Keratinocyte (primary cell): ENCODE results near the gene MAP1LC3B. TPM values are rescaled to one million over a fixed set of nuclear protein-coding genes. Genes with fewer than 3 reads are reported as not detected.

Source experiments
- DNase-seq: peaks from one replicate; pipeline ENCODE4 v3.0.0-alpha.2; 2011; ENCODE audit warnings: low read depth, missing footprints, low spot score
- FAIRE-seq: peaks from 2 replicates; lab custom pipeline; 2011; peaks lifted over from hg19 to GRCh38; lab: Jason Lieb, UNC
- H2AFZ ChIP-seq: 2 replicates; pipeline ENCODE4 v1.6.0; 2012; ENCODE audit warnings: low read length, control low read depth, inconsistent platforms; ENCODE audit not compliant: control insufficient read depth
- H3K27ac ChIP-seq: 2 replicates; pipeline ENCODE4 v1.5.1; 2011; ENCODE audit warnings: low read length; ENCODE audit not compliant: control insufficient read depth, insufficient read depth
- H3K27me3 ChIP-seq: 3 replicates; pipeline ENCODE4 v1.6.0; 2011; ENCODE audit warnings: low read length; ENCODE audit not compliant: control insufficient read depth, insufficient read depth; ENCODE audit errors: extremely low read depth
- H3K36me3 ChIP-seq, 2 experiments: 2 replicates in 1 of 2; 3 replicates in 1 of 2; pipeline ENCODE4 v1.5.1; 2011; ENCODE audit warnings: low read length in 2 of 2, mild to moderate bottlenecking in 1 of 2; ENCODE audit not compliant: control insufficient read depth in 2 of 2, insufficient read depth in 2 of 2; ENCODE audit errors: extremely low read depth in 1 of 2
- H3K4me1 ChIP-seq: 3 replicates; pipeline ENCODE4 v1.5.1; 2011; ENCODE audit warnings: low read length; ENCODE audit not compliant: control insufficient read depth, insufficient read depth; ENCODE audit errors: extremely low read depth
- H3K4me2 ChIP-seq: 3 replicates; pipeline ENCODE4 v1.6.0; 2011; ENCODE audit warnings: low read depth, low read length; ENCODE audit not compliant: control insufficient read depth, insufficient read depth; ENCODE audit errors: extremely low read depth
- H3K4me3 ChIP-seq, 3 experiments: fragments of 200-600 bp in 1 of 3; sonication (generic) in 1 of 3; 2 replicates in 2 of 3; 3 replicates in 1 of 3; pipeline ENCODE4 v1.5.1; 2011 to 2016; ENCODE audit warnings: low read length in 3 of 3, mild to moderate bottlenecking in 3 of 3, control low read depth in 2 of 3, inconsistent platforms in 1 of 3, low read depth in 1 of 3, mixed read lengths in 1 of 3, mixed run types in 1 of 3, moderate library complexity in 1 of 3; ENCODE audit not compliant: control insufficient read depth in 2 of 3, insufficient read depth in 2 of 3; ENCODE audit errors: extremely low read depth in 1 of 3
- H3K79me2 ChIP-seq: 2 replicates; pipeline ENCODE4 v1.6.0; 2012; ENCODE audit warnings: low read length; ENCODE audit not compliant: control insufficient read depth, insufficient read depth
- H3K9ac ChIP-seq: 3 replicates; pipeline ENCODE4 v1.6.0; 2011; ENCODE audit warnings: low read length; ENCODE audit not compliant: control insufficient read depth, insufficient read depth; ENCODE audit errors: extremely low read depth
- H3K9me1 ChIP-seq: 3 replicates; pipeline ENCODE4 v1.6.0; 2011; ENCODE audit warnings: low read length; ENCODE audit not compliant: control insufficient read depth, insufficient read depth; ENCODE audit errors: extremely low read depth
- H3K9me3 ChIP-seq: 2 replicates; pipeline ENCODE4 v1.5.1; 2012; ENCODE audit warnings: low read depth, low read length; ENCODE audit not compliant: control insufficient read depth
- H4K20me1 ChIP-seq: 3 replicates; pipeline ENCODE4 v1.6.0; 2011; ENCODE audit warnings: low read length; ENCODE audit not compliant: control insufficient read depth, insufficient read depth; ENCODE audit errors: extremely low read depth
- EZH2 ChIP-seq: IDR thresholded peaks from one replicate; pipeline ENCODE4 v1.6.1; 2012; ENCODE audit warnings: inconsistent platforms, mild to moderate bottlenecking, low read length, moderate library complexity
- dilution Hi-C: fragments of 300-500 bp; cut with MboI; formaldehyde crosslinking; loops from one replicate; pipeline ENCODE4 v1.7.0; 2020; ENCODE audit warnings: low sequenced_read_pairs; ENCODE audit not compliant: extremely low pct_ligation_motif_present
- polyA plus RNA-seq, 5 experiments: library from polyadenylated mRNA; depleted of rRNA in 3 of 5; stranded (reverse) in 3 of 5; stranded (forward) in 1 of 5; unstranded in 1 of 5; fragments of >200 nt; gene quantifications; 1 replicate in 1 of 5; 2 replicates in 3 of 5; 3 replicates in 1 of 5; pipeline versions ENCODE4 v1.2.1 to v1.2.3, GENCODE V29; 2011 to 2012; ENCODE audit warnings: missing spikeins in 2 of 5, low read depth in 1 of 5, low replicate concordance in 1 of 5
- TF ChIP-seq, protein P1 (sequence below), 3 experiments: IDR thresholded peaks in 1 of 3; conservative IDR thresholded peaks in 1 of 3; optimal IDR thresholded peaks in 1 of 3; 2 replicates in 2 of 3; 3 replicates in 1 of 3; pipeline versions ENCODE3 to v1.5.1; 2011; ENCODE audit warnings: low read length in 3 of 3, mild to moderate bottlenecking in 3 of 3, moderate library complexity in 2 of 3, control low read depth in 1 of 3, inconsistent platforms in 1 of 3; ENCODE audit not compliant: insufficient read depth in 2 of 3; ENCODE audit errors: extremely low read depth in 1 of 3

MAP1LC3B gene
- polyA plus RNA-seq, 1 donor (not counting 4 experiments of a cell fraction or from before 2014, with no cell fraction given) = 50.3 TPM

DNA sequence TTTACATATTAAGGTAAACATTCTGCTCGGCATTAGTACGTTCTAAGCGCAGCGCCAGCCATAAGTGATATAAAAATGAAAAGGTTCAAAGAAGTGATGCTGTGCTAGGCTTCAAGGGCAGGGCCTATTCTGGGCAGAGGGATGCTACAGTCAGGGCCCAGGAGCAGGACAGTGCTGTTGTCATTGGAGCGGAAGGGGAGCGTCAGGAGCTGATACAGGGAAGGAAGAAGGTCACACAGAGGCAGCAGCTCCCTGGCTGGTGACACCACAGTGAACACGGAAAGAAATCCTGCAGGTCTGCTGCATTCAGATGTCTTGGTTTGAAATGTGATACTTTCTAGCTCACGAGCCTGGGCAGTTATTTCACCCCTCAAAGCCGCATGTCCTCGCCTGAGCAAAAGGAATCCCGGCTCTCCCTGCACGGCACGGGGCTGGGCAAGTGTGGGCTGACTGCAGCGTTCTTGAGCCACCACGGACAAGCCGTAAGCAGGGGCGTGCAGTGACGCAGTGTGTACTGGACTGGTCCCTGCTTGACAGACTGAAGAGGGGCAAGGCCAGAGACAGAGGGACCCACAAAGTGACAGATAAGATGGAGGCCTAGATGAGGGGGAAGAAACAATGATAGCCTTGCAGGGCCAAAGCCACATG is 59.6 kb downstream of the MAP1LC3B start:
- Histone ChIP-seq H3K27me3 (no peaks in the 10 kb centered on the region), H4K20me1 (no peaks in the 10 kb centered on the region), H3K9me3 (no peaks in the 10 kb centered on the region), H3K9ac (no peak overlapping the region), H2AFZ (no peak overlapping the region), H3K36me3 (peaks cover 21 to 22% of the 10 kb centered on the region in 2 experiments), H3K4me1 (peaks cover 1% of the 10 kb centered on the region), H3K4me2 (no peak overlapping the region), H3K79me2 (no peaks in the 10 kb centered on the region), H3K27ac (no peak overlapping the region), H3K4me3 (no peak overlapping the region), H3K9me1 (no peaks in the 10 kb centered on the region)
- no peak for FAIRE-seq
- TF ChIP-seq EZH2 = no peak
- TF ChIP-seq, protein P1, sequence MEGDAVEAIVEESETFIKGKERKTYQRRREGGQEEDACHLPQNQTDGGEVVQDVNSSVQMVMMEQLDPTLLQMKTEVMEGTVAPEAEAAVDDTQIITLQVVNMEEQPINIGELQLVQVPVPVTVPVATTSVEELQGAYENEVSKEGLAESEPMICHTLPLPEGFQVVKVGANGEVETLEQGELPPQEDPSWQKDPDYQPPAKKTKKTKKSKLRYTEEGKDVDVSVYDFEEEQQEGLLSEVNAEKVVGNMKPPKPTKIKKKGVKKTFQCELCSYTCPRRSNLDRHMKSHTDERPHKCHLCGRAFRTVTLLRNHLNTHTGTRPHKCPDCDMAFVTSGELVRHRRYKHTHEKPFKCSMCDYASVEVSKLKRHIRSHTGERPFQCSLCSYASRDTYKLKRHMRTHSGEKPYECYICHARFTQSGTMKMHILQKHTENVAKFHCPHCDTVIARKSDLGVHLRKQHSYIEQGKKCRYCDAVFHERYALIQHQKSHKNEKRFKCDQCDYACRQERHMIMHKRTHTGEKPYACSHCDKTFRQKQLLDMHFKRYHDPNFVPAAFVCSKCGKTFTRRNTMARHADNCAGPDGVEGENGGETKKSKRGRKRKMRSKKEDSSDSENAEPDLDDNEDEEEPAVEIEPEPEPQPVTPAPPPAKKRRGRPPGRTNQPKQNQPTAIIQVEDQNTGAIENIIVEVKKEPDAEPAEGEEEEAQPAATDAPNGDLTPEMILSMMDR (optimal IDR thresholded peaks at IDR 0.05 in 1 of 3, IDR thresholded peaks at IDR 0.05 in 1 of 3, conservative IDR thresholded peaks at IDR 0.05 in 1 of 3; ENCODE audit: extremely low read depth in 1 of 3, insufficient read depth in 2 of 3, low read length in 3 of 3) = no peak
- DNase-seq = no peak
- dilution Hi-C loops = no loop called here

DNA sequence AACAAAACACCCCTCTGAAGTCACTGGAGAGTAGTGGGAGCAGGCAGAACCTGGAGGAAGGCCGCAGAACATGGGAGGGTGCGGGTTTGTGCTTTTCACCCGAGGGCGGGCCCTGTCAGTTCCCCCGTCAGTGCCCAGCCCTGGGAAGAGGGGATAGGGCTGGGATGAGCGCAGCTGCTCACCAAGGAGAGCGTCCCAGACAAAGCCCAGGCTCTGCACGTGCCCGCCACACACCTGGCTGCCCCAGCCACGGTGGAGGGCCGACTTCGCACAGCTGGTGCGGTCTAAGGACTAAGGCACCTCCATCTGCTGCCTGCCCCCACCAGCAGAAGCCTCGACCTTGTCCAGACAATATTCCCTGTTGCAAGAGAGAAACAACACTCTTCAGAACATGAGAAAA is 61.2 kb downstream of the MAP1LC3B start:
- Histone ChIP-seq H3K9me3 (no peaks in the 10 kb centered on the region), H3K4me3 (no peak overlapping the region), H3K79me2 (no peaks in the 10 kb centered on the region), H3K4me1 (peaks cover 16% of the 10 kb centered on the region), H3K27me3 (no peaks in the 10 kb centered on the region), H2AFZ (no peak overlapping the region), H3K36me3 (peaks cover 22% of the 10 kb centered on the region in 2 experiments), H3K9ac (no peak overlapping the region), H3K9me1 (no peaks in the 10 kb centered on the region), H3K27ac (no peak overlapping the region), H4K20me1 (no peaks in the 10 kb centered on the region), H3K4me2 (no peak overlapping the region)
- FAIRE-seq (no peak), DNase-seq (no peak)
- dilution Hi-C loops = no loop called here
- no peak for TF ChIP-seq EZH2
- TF ChIP-seq, protein P1 (optimal IDR thresholded peaks at IDR 0.05 in 1 of 3, IDR thresholded peaks at IDR 0.05 in 1 of 3, conservative IDR thresholded peaks at IDR 0.05 in 1 of 3; ENCODE audit: extremely low read depth in 1 of 3, insufficient read depth in 2 of 3, low read length in 3 of 3) = no peak

Other genes starting within 250 kb of the MAP1LC3B start
- gene C16orf95, start 74.9 kb upstream of the MAP1LC3B start, polyA plus RNA-seq = 0.71 to 1.5 TPM (median 1.4 TPM) in 3 replicates
- 12.9 to 22.3 TPM (median 17.0 TPM) in 3 replicates for gene FBXO31, start 8.6 kb upstream of the MAP1LC3B start, polyA plus RNA-seq
- 2.8 to 3.9 TPM (median 3.6 TPM) in 3 replicates for gene ZCCHC14, start 100.7 kb downstream of the MAP1LC3B start, polyA plus RNA-seq
- gene JPH3, start 210.2 kb downstream of the MAP1LC3B start, polyA plus RNA-seq = 0.01 TPM in 2 of 3 replicates, not detected in the other